HFF-Myc (cell line): ENCODE results near the gene CSN2.

Source experiments
- DNase-seq: peaks from one replicate; pipeline ENCODE4 v3.0.0-alpha.2; 2011; ENCODE audit warnings: low read depth; ENCODE audit errors: extremely low read depth
- H3K4me3 ChIP-seq: replicated peaks from 2 replicates; pipeline ENCODE4 v1.5.1; 2011; ENCODE audit warnings: low read depth, mild to moderate bottlenecking, control low read depth, low read length
- CTCF ChIP-seq: IDR thresholded peaks from 2 replicates; pipeline ENCODE4 v1.5.1; 2012; ENCODE audit warnings: mild to moderate bottlenecking, low read depth, low read length, control low read depth; ENCODE audit errors: missing control alignments

CSN2 gene

GRCh38 chr4:69909195-69909594 is 56.3 kb downstream of the CSN2 start:
- TF ChIP-seq CTCF, result no peak
- no peak for DNase-seq
- H3K4me3 ChIP-seq, result no peak overlapping the region

- no peak for DNase-seq
- TF ChIP-seq CTCF, result no peak
- no peak overlapping the region for H3K4me3 ChIP-seq
Observed at GRCh38 chr4:69907151-69907550, 58.4 kb downstream of the CSN2 start.
